Activated naive CD8-positive, alpha-beta T cell treated with anti-CD3 and anti-CD28 coated beads, Interleukin-2, amount 10 ng/mL, durations not matched to agents 7 days and 5 days (primary cell): ENCODE results near the gene SH3BGRL2. TPM values are rescaled to one million over a fixed set of nuclear protein-coding genes. Genes with fewer than 3 reads are reported as not detected.

ENCODE experiments used
- ATAC-seq: fragments of 150-1000 bp; cut with Tn5 transposase; one replicate; pipeline ENCODE4 v1.10.0; 2021; ENCODE audit warnings: low read depth, moderate library complexity
- POLR2A ChIA-PET: fragments of 350-600 bp; sonication (Branson Sonifier 250); formaldehyde crosslinking; loops from one replicate; lab custom pipeline; 2021; ENCODE audit warnings: antibody characterized with exemption; lab: Charles Lee
- DNase-seq: peaks from one replicate; pipeline ENCODE4 v3.0.0; 2021
- H3K27ac Mint-ChIP-seq: one replicate; pipeline ENCODE4 v1.8.0; 2022; ENCODE audit warnings: mild to moderate bottlenecking, mixed read lengths
- H3K27me3 Mint-ChIP-seq: one replicate; pipeline ENCODE4 v1.8.0; 2022; ENCODE audit warnings: mild to moderate bottlenecking, moderate library complexity, mixed read lengths
- H3K36me3 Mint-ChIP-seq: one replicate; pipeline ENCODE4 v1.8.0; 2021; ENCODE audit warnings: mild to moderate bottlenecking, mixed read lengths
- H3K4me1 Mint-ChIP-seq: one replicate; pipeline ENCODE4 v1.8.0; 2021; ENCODE audit warnings: mixed read lengths
- H3K4me3 Mint-ChIP-seq: one replicate; pipeline ENCODE4 v1.8.0; 2022; ENCODE audit warnings: mild to moderate bottlenecking, moderate library complexity, mixed read lengths
- H3K9me3 Mint-ChIP-seq: one replicate; pipeline ENCODE4 v1.8.0; 2021; ENCODE audit warnings: mixed read lengths
- total RNA-seq, 2 experiments: library from RNA; stranded (reverse); gene quantifications; one replicate each; pipeline ENCODE4 v1.2.3, GENCODE V29; 2021

Gene SH3BGRL2
- total RNA-seq: 1 to 10 TPM in 1 of 2 experiments, under 1 TPM in 1; 0.89 to 1.2 TPM

DNA sequence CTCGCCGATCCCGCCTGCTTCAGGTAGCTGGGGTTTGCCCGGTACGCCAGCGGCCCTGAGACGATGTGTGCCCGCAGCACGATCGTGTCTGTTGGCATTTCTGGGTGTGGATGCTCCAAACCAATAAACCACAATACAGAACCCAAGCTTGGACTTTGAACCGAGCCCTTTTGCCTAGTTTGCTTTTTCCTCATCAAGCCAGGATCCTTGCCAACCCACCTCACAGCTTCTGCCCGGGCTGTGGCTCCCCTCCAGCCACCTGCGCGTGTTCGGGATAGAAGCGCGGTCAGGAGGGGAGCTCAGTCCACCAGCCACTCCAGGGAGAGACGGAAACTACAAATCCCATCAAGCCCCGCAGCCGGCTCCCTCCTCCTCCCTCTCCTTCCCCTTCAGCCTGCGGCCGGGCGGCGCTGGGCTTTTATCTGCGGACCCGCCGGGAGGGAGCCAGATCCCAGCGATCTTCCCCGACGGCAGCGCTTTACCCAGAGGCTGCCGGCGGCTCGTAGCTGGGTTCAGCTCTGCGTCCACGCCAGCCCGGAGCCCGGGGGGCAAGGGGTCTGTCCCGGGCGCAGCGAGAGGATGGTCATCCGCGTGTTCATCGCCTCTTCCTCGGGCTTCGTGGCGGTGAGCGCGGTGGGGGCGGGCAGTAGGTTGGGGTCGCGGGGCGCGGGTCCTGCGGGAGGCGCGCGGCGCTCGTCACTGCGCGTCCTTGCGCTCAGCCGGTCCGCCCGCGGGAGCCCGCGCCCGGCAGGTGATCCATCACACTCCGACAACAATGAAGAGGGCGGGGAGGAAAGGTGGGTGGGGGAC is at the start of gene SH3BGRL2:
Gene SH3BGRL2, plus strand, starts transcription at position 447 of the 810 bp plus-strand sequence. Its CDS starts 133 bp downstream, at position 580.
- POLR2A ChIA-PET: no interaction called here
- Mint-ChIP-seq H3K27me3 (peaks cover 53% of the 10 kb centered on the region), H3K27ac (no peak within 1 kb of the TSS), H3K4me1 (peaks cover 6% of the 10 kb centered on the region), H3K4me3 (peak within 1 kb of the TSS; percentile 91), H3K36me3 (no peaks in the 10 kb centered on the region), H3K9me3 (no peaks in the 10 kb centered on the region)
- DNase-seq (peak; percentile 42), ATAC-seq (peak; percentile 75)

DNA sequence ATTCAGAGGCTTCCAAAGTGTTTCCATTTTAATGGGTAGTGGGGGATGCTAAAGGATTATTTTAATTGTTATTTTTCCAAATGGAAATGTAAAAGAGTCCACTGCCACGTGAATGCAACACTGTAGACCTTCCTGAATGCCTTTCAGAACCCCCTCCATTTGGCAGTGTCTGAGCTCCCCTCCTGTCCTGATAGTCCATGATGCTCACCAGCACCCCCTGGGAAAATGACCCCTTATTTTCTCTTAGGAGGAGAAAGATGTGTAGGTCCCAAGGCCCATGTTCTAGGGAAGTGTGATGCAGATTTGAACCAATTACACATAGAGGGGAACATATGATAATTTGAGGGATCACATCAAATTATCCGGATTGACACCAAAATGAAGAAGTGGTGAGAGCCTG is 46.8 kb upstream of the SH3BGRL2 start:
- Mint-ChIP-seq H3K4me3 (no peak overlapping the region), H3K27ac (no peak overlapping the region), H3K36me3 (no peaks in the 10 kb centered on the region), H3K27me3 (no peaks in the 10 kb centered on the region), H3K4me1 (no peaks in the 10 kb centered on the region), H3K9me3 (peaks cover 10% of the 10 kb centered on the region)
- ATAC-seq: no peak
- no peak for DNase-seq
- POLR2A ChIA-PET: no interaction called here

DNA sequence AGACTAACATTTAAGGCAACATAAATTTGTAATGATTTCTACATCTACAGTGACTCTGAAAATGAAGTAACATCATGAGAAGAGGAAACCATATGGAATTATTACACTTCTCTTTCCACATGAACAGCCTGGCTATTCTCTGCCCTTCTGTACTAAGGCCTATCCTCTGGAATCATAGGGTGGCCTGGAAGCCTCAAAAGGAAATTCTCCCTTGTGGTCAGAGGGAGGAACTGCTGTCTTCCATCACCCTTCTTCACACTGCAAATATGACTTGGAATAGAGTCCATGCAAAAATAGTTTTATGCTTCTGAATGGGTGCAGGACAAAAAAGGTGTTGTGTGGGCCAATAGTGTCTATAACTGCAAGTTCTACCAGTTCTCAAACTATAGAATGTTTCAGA is 44.6 kb upstream of the SH3BGRL2 start:
- ATAC-seq (no peak), DNase-seq (no peak)
- H3K27ac Mint-ChIP-seq: no peak overlapping the region
- no peaks in the 10 kb centered on the region for H3K36me3 Mint-ChIP-seq
- H3K27me3 Mint-ChIP-seq: no peaks in the 10 kb centered on the region
- H3K9me3 Mint-ChIP-seq: peaks cover 4% of the 10 kb centered on the region
- no peak overlapping the region for H3K4me3 Mint-ChIP-seq
- no peaks in the 10 kb centered on the region for H3K4me1 Mint-ChIP-seq
- POLR2A ChIA-PET: no interaction called here

DNA sequence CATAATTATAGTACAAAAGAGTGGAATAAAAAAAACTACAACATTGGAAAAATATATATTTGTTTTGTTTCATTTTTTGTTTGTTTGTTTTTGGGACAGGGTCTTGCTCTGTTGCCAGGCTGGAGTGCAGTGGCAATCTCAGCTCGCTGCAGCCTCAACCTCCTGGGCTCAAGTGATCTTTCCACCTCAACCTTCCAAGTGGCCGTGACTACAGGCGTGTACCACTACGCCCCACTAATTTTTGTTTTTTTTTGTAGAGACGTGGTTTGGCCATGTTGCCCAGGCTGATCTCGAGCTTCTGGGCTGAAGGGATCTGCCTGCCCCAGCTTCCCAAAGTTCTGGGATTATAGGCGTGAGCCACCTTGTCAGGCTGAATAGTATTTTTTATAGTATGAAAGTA is 41.4 kb upstream of the SH3BGRL2 start:
- POLR2A ChIA-PET: no interaction called here
- DNase-seq (no peak), ATAC-seq (no peak)
- Mint-ChIP-seq H3K4me1 (no peaks in the 10 kb centered on the region), H3K36me3 (no peaks in the 10 kb centered on the region), H3K9me3 (no peaks in the 10 kb centered on the region), H3K4me3 (no peak overlapping the region), H3K27me3 (peaks cover 2% of the 10 kb centered on the region), H3K27ac (no peak overlapping the region)

DNA sequence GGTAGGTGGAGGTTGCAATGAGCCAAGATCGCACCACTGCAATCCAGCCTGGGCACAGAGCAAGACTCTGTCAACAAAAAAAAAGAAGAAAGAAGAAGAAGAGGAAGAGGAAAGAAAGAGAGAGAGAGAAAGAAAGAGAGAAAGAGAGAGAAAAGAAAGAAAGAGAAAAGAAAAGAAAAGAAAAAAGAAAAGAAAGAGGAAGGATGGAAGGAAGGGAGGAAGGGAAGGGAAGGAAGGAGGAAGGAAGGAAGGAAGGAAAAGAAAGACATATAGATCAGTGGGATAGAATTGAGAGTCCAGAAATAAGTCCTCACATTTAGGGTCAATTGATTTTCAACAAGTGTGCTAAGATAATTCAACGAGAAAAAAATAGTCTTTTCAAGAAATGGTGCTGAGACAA is 34.0 kb upstream of the SH3BGRL2 start:
- H3K27me3 Mint-ChIP-seq: peaks cover 6% of the 10 kb centered on the region
- no peaks in the 10 kb centered on the region for H3K4me1 Mint-ChIP-seq
- ATAC-seq (no peak), DNase-seq (no peak)
- no peak overlapping the region for H3K4me3 Mint-ChIP-seq
- H3K9me3 Mint-ChIP-seq: no peaks in the 10 kb centered on the region
- H3K27ac Mint-ChIP-seq: no peak overlapping the region
- no peaks in the 10 kb centered on the region for H3K36me3 Mint-ChIP-seq
- POLR2A ChIA-PET: no interaction called here

DNA sequence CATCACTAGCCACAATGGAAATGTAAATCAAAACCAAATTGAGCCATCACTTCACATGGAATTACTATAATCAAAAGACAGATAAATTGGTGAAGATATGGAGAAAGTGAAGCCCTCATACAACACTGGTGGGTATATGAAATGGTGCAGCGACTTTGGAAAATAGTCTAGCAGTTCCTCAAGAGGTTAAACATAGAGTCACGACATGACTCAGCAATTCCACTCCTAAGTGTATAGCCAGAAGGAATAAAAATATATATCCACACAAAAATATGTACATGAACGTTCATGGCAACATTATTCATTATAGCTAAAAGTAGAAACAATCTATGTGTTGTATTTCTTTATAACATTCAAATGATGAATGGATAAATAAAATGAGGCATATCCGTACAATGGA is 33.1 kb upstream of the SH3BGRL2 start:
- no peak overlapping the region for H3K4me3 Mint-ChIP-seq
- H3K9me3 Mint-ChIP-seq: no peaks in the 10 kb centered on the region
- POLR2A ChIA-PET: no interaction called here
- peaks cover 4% of the 10 kb centered on the region for H3K27me3 Mint-ChIP-seq
- H3K27ac Mint-ChIP-seq: no peak overlapping the region
- DNase-seq: no peak
- no peaks in the 10 kb centered on the region for H3K36me3 Mint-ChIP-seq
- H3K4me1 Mint-ChIP-seq: no peaks in the 10 kb centered on the region
- ATAC-seq: no peak

DNA sequence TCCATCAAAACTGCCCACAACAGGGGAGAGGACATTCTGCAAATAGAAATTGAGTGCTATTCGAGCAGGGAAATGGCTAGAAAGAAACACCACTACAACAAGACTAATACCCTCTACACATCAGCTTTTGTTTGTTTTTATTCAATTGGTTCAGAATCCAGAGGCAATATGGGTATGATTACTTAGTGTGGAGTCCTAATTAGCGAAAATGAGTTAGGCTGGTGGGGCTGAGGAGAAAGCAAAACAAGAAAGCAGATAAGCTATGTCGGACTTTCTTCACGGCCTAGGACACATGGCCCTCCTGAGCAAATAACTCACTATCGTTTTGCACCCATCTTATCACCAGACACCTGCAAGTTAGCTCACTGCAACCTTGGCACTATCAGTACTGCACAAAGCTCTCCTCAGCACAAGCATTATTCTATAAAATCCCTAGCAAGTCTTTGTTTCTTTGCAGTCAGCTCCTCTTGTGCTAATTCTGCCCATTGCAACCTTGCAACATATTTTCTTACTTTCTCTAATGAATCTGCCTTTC is 31.3 kb upstream of the SH3BGRL2 start:
- POLR2A ChIA-PET: no interaction called here
- Mint-ChIP-seq H3K4me3 (no peak overlapping the region), H3K4me1 (peaks cover 2% of the 10 kb centered on the region), H3K27ac (no peak overlapping the region), H3K27me3 (peaks cover 4% of the 10 kb centered on the region), H3K9me3 (no peaks in the 10 kb centered on the region), H3K36me3 (no peaks in the 10 kb centered on the region)
- DNase-seq: no peak
- ATAC-seq: no peak

DNA sequence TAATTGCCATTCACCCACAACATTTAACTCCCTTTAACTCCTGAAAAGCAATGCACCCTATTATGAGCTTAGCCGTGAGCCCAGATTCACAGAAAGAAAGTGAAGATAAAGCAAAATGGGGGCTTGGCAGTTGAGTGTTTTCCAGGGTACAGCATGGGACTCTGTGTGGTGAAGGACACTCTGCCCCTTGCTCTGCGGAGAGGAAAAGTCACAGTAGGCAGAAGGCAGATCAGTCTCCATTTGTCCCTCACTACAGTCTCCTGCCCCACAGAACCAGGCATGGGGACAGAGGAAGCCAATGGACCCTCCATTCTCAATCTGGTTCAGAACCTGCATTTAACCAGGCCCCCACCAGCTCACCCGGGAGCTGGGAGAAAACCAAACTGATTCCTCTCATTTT is 30.8 kb upstream of the SH3BGRL2 start:
- H3K4me3 Mint-ChIP-seq: no peak overlapping the region
- no peaks in the 10 kb centered on the region for H3K9me3 Mint-ChIP-seq
- POLR2A ChIA-PET: no interaction called here
- no peak for ATAC-seq
- H3K27me3 Mint-ChIP-seq: no peaks in the 10 kb centered on the region
- H3K36me3 Mint-ChIP-seq: no peaks in the 10 kb centered on the region
- no peak for DNase-seq
- H3K4me1 Mint-ChIP-seq: peaks cover 6% of the 10 kb centered on the region
- H3K27ac Mint-ChIP-seq: no peak overlapping the region

DNA sequence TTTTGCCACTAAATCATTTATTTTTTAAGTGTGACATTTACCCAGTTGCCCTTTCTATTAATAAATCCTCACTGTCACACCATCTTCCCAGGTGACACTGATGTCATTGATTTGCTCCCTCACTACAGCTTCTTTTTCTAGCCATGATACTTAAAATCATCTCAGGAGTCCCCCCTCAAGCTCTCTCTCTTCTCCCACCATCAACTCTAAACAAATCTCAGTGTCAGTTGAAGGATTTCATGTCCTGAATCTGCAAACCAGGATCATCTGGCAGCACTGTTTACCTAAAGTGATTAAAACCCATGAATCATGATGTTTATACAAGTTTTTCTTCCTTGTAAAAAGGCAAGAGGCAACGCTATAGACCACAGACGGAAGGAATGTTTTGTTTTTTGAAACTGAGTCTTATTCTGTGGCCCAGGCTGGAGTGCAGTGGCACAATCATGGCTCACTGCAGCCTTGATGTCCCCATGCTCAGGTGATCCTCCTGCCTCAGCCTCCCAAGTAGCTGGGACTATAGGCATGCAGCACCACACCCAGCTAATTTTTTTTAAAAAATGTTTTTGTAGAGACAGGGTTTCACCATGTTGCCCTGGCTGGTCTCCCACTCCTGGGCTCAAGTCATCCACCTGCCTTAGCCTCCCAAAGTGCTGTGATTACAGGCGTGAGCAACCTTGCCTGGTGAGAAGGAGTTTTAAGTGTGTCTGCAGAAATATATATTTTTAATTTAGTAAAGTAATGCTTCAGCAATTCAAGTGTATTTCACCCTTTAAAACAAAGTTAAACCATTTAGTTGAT is 30.1 kb upstream of the SH3BGRL2 start:
- no peak for DNase-seq

DNA sequence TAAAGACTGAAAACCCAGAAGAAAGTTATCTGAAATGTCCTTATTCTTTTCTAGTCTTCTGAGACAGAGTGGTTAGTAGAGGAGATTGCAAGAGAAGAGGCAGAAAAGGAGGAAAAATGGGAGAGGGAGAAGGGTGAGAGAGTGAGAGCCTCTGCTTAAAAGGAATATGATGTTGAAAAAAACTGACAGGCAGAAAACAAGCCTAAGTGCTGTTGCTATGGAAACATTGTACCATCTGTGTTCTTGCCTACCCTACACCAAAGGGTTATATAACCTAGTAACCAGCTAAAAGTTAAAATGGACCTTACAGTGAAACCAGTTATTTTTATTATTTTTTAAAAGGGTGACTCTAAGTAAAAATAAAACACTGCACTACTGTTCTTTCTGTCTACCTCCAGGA is 28.3 kb upstream of the SH3BGRL2 start:
- Mint-ChIP-seq H3K27ac (no peak overlapping the region), H3K4me3 (no peak overlapping the region), H3K27me3 (no peaks in the 10 kb centered on the region), H3K36me3 (no peaks in the 10 kb centered on the region), H3K9me3 (no peaks in the 10 kb centered on the region), H3K4me1 (peaks cover 7% of the 10 kb centered on the region)
- ATAC-seq: no peak
- no peak for DNase-seq
- POLR2A ChIA-PET: no interaction called here

More for the DNA sequence above, 30.1 kb upstream of the SH3BGRL2 start:
- Mint-ChIP-seq H3K9me3 (no peaks in the 10 kb centered on the region), H3K36me3 (no peaks in the 10 kb centered on the region), H3K4me1 (peaks cover 6% of the 10 kb centered on the region), H3K27ac (no peak overlapping the region), H3K4me3 (no peak overlapping the region), H3K27me3 (no peaks in the 10 kb centered on the region)
- no peak for ATAC-seq
- POLR2A ChIA-PET: no interaction called here

DNA sequence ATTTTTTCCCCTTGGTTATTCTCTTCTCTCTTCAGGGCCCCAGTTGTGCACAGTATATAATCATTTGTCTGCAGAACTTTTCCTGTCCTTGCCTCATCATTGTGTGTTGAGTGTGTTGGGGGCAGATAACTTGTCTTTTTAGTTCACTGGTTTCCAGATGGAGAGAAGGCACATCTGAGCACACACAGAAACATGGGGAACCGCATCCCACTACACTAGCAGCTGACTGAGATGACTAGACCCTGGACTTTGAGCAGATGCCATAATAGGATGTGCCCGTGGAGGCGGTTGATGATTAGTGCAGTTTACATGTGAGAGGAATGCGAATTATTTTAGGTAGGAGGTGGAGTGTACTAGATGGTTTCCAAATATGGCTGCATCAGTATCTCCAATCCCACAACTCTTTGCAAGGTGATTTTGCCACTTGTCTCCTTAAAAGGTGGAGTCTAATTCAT is 26.5 kb upstream of the SH3BGRL2 start:
- Mint-ChIP-seq H3K9me3 (no peaks in the 10 kb centered on the region), H3K4me1 (peaks cover 7% of the 10 kb centered on the region), H3K36me3 (no peaks in the 10 kb centered on the region), H3K27me3 (peaks cover 4% of the 10 kb centered on the region), H3K27ac (no peak overlapping the region), H3K4me3 (no peak overlapping the region)
- DNase-seq: no peak
- POLR2A ChIA-PET: no interaction called here
- ATAC-seq: no peak

DNA sequence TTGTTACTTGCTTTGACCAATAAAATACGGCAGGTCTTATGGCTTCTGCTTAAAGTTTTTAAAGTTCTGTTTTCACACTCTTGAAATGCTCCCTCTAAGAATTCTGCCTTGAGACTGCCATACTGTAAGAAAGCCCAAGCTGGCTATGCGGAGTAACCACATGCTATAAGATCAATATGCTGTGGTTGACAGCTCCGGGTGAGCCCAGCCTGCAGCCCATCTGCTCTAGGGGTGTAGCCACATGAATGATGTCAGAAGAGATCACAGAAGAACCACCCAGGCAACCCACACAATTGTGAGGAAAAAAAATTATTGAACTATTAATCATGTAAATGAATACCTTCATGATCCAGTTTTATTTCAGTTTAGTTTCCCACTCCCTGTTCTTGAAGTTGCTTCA is 26.1 kb upstream of the SH3BGRL2 start:
- POLR2A ChIA-PET: no interaction called here
- Mint-ChIP-seq H3K4me1 (peaks cover 7% of the 10 kb centered on the region), H3K9me3 (no peaks in the 10 kb centered on the region), H3K4me3 (no peak overlapping the region), H3K36me3 (no peaks in the 10 kb centered on the region), H3K27me3 (peaks cover 4% of the 10 kb centered on the region), H3K27ac (no peak overlapping the region)
- ATAC-seq (peak; percentile 45), DNase-seq (no peak)

DNA sequence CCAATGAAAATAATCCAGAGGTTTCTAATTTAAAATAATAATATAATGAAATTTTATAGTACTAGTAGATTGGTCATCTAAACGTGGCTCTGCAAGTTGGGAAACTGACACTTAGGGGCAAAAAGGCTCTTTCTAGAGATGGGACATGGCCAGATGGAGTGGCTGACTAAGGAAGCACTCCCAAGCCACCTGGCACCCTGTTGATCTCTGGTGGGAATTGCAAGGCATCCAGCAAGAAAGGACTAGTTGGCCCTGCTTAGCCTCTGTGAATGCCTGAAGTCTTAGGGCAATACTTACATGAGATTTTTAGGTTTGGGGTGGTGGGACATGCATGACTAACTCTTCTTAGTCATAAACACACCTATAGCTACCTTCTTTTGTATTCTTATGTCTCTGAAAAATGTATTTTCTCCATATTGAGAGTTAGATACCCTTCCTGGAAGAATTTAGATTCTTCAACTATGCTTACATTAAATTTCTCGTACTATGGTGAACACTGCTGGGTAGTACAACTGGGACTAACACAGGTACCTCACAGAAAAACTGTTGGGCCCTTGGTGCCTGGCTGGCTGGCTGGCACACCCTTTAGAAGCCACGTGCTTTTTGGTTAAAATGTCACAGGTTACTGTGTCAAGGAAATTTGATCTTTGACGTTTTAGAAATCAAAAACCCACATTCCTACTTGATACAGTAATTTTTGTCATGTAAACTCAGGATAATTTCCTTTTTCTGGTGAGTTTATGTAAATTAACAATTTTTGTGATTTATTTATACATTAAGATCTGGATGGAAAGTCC is 25.0 kb upstream of the SH3BGRL2 start:
- Mint-ChIP-seq H3K36me3 (no peaks in the 10 kb centered on the region), H3K27me3 (peaks cover 4% of the 10 kb centered on the region), H3K9me3 (no peaks in the 10 kb centered on the region), H3K4me3 (no peak overlapping the region), H3K4me1 (peaks cover 7% of the 10 kb centered on the region), H3K27ac (no peak overlapping the region)
- no peak for ATAC-seq
- POLR2A ChIA-PET: no interaction called here
- no peak for DNase-seq
